CD14-positive monocyte (primary cell): ENCODE results near the gene KRT79. TPM values are rescaled to one million over a fixed set of nuclear protein-coding genes. Genes with fewer than 3 reads are reported as not detected.
A peak's percentile ranks its signal among the peaks of the same experiment; 100 is the strongest.

Experiments
- DNase-seq, 3 donors: peaks; one replicate each; pipeline ENCODE4 v3.0.0-alpha.2; 2011 to 2022
- H2AFZ ChIP-seq: 2 replicates; pipeline ENCODE4 v1.6.0; 2012; ENCODE audit warnings: mild to moderate bottlenecking, low read depth, low read length, inconsistent platforms; ENCODE audit not compliant: insufficient read depth, poor library complexity, severe bottlenecking
- H3K27ac ChIP-seq, 2 donors: 1 replicate in 1 of 2; 2 replicates in 1 of 2; pipeline ENCODE4 v1.5.1; 2012 to 2013; ENCODE audit warnings: low read length in 2 of 2, control low read depth in 1 of 2, inconsistent platforms in 1 of 2, low read depth in 1 of 2, mild to moderate bottlenecking in 1 of 2
- H3K27me3 ChIP-seq, 2 donors: one replicate each; pipeline versions ENCODE4 v1.6.0 to v1.6.1; 2011 to 2013; ENCODE audit warnings: low read length in 2 of 2; ENCODE audit not compliant: control insufficient read depth in 2 of 2, insufficient read depth in 2 of 2
- H3K36me3 ChIP-seq, 2 donors: replicated peaks in 1 of 2; 1 replicate in 1 of 2; 2 replicates in 1 of 2; pipeline versions ENCODE4 v1.5.1 to v1.6.1; 2012 to 2013; ENCODE audit warnings: low read length in 2 of 2, control low read depth in 1 of 2, inconsistent platforms in 1 of 2, mild to moderate bottlenecking in 1 of 2; ENCODE audit not compliant: insufficient read depth in 2 of 2, control insufficient read depth in 1 of 2
- H3K4me1 ChIP-seq, 2 donors: 1 replicate in 1 of 2; 2 replicates in 1 of 2; pipeline versions ENCODE4 v1.5.1 to v1.6.1; 2012 to 2013; ENCODE audit warnings: low read length in 2 of 2, control low read depth in 1 of 2, inconsistent platforms in 1 of 2, mild to moderate bottlenecking in 1 of 2, moderate library complexity in 1 of 2; ENCODE audit not compliant: insufficient read depth in 2 of 2, control insufficient read depth in 1 of 2
- H3K4me2 ChIP-seq: replicated peaks from 2 replicates; pipeline ENCODE3; 2012; ENCODE audit warnings: low read length, moderate library complexity, mild to moderate bottlenecking; ENCODE audit not compliant: poor library complexity, severe bottlenecking; ENCODE audit errors: extremely low read depth
- H3K4me3 ChIP-seq, 3 experiments: fragments of 200-600 bp in 1 of 3; sonication (generic) in 1 of 3; replicated peaks in 1 of 3; 1 replicate in 2 of 3; 2 replicates in 1 of 3; pipeline ENCODE4 v1.5.1; 2011 to 2013; ENCODE audit warnings: low read length in 3 of 3, mild to moderate bottlenecking in 3 of 3, control low read depth in 2 of 3, low read depth in 2 of 3, inconsistent platforms in 1 of 3, moderate library complexity in 1 of 3
- H3K79me2 ChIP-seq: 2 replicates; pipeline ENCODE4 v1.6.0; 2012; ENCODE audit warnings: mild to moderate bottlenecking, control low read depth, inconsistent platforms, low read length, moderate library complexity; ENCODE audit not compliant: insufficient read depth
- H3K9ac ChIP-seq: 2 replicates; pipeline ENCODE4 v1.6.0; 2017; ENCODE audit warnings: low read length, mild to moderate bottlenecking; ENCODE audit not compliant: insufficient read depth, poor library complexity, severe bottlenecking
- H3K9me3 ChIP-seq, 2 donors: replicated peaks in 1 of 2; 1 replicate in 1 of 2; 2 replicates in 1 of 2; pipeline versions ENCODE4 v1.5.1 to v1.6.1; 2012 to 2013; ENCODE audit warnings: low read length in 2 of 2, control low read depth in 1 of 2; ENCODE audit not compliant: control insufficient read depth in 1 of 2, insufficient read depth in 1 of 2
- H4K20me1 ChIP-seq: 2 replicates; pipeline ENCODE4 v1.6.0; 2012; ENCODE audit warnings: mild to moderate bottlenecking, low read length, control low read depth, moderate library complexity; ENCODE audit not compliant: insufficient read depth
- H3K27ac Mint-ChIP-seq, 7 donors: one replicate each; pipeline ENCODE4 v1.8.0; 2020; ENCODE audit warnings: mild to moderate bottlenecking in 7 of 7, mixed read lengths in 7 of 7, moderate library complexity in 6 of 7, inconsistent platforms in 2 of 7
- H3K27me3 Mint-ChIP-seq, 3 donors: one replicate each; pipeline ENCODE4 v1.8.0; 2021 to 2022; ENCODE audit warnings: low read depth in 3 of 3, mild to moderate bottlenecking in 3 of 3, mixed read lengths in 3 of 3, moderate library complexity in 3 of 3, inconsistent platforms in 1 of 3
- H3K36me3 Mint-ChIP-seq, 2 donors: one replicate each; pipeline ENCODE4 v1.8.0; 2020; ENCODE audit warnings: mixed read lengths in 2 of 2, inconsistent platforms in 1 of 2, mild to moderate bottlenecking in 1 of 2
- H3K4me1 Mint-ChIP-seq: one replicate; pipeline ENCODE4 v1.8.0; 2020; ENCODE audit warnings: mild to moderate bottlenecking, mixed read lengths
- H3K4me3 Mint-ChIP-seq, 2 donors: one replicate each; pipeline ENCODE4 v1.8.0; 2020; ENCODE audit warnings: mild to moderate bottlenecking in 2 of 2, mixed read lengths in 2 of 2, moderate library complexity in 1 of 2
- H3K9me3 Mint-ChIP-seq, 7 donors: one replicate each; pipeline ENCODE4 v1.8.0; 2020 to 2022; ENCODE audit warnings: mixed read lengths in 7 of 7, mild to moderate bottlenecking in 6 of 7, moderate library complexity in 6 of 7, inconsistent platforms in 2 of 7
- CTCF ChIP-seq: fragments of 200-600 bp; IDR thresholded peaks from one replicate; pipeline ENCODE4 v1.8.0; 2022; ENCODE audit warnings: antibody characterized with exemption, mild to moderate bottlenecking
- WGBS: methylation state at CpG from one replicate; pipeline ENCODE4 v1.1.5; 2013; ENCODE audit warnings: missing lambda C conversion rate; ENCODE audit not compliant: insufficient coverage; 5-methylcytosine and 5-hydroxymethylcytosine counted together
- intact Hi-C, 2 donors: fragments of 100-400 bp; cut with micrococcal nuclease; formaldehyde crosslinking; loops; one replicate each; pipeline versions ENCODE4 v1.15.0 to v1.15.1; 2023
- polyA plus RNA-seq, 3 donors: library from polyadenylated mRNA; depleted of rRNA in 1 of 3; unstranded in 2 of 3; stranded (reverse) in 1 of 3; fragments of 300-500 nt in 2 of 3; fragments of >200 nt in 1 of 3; fragmentation: Illumina TruSeq in 2 of 3; gene quantifications; 1 replicate in 2 of 3; 2 replicates in 1 of 3; pipeline ENCODE4 v1.2.3, GENCODE V29; 2012 to 2021

The KRT79 gene
- polyA plus RNA-seq, 3 donors, result not detected

GRCh38 chr12:52871291-52872039 lies 37.4 kb upstream of the KRT79 start:
- Histone ChIP-seq H3K27me3 (no peaks in the 10 kb centered on the region), H3K79me2 (no peaks in the 10 kb centered on the region), H2AFZ (no peak overlapping the region), H3K4me2 (no peak overlapping the region), H3K4me1 (peaks cover 37 to 56% of the 10 kb centered on the region in 2 donors), H3K36me3 (no peaks in the 10 kb centered on the region), H3K9ac (no peak overlapping the region), H3K27ac (peak overlapping the region; percentile 8 to 37), H3K4me3 (no peak overlapping the region), H3K9me3 (no peaks in the 10 kb centered on the region), H4K20me1 (no peaks in the 10 kb centered on the region)
- Mint-ChIP-seq H3K36me3 (peaks cover 0 to 2% of the 10 kb centered on the region in 2 donors), H3K4me1 (peaks cover 53% of the 10 kb centered on the region), H3K4me3 (peak overlapping the region in 1 of 2 donors; percentile 12), H3K27ac (peak overlapping the region in 5 of 7 donors; percentile 35 to 97 (median 65)), H3K27me3 (peaks cover 5 to 14% (median 7%) of the 10 kb centered on the region in 3 donors), H3K9me3 (no peaks in the 10 kb centered on the region)
- no peak for TF ChIP-seq CTCF
- intact Hi-C loops, result loop anchor here in 1 of 2 donors (10.0 kb wide), 1 partner anchor 717 kb away; no protein-coding TSS in a partner anchor
- WGBS, result 78% methylated on average over 5 of the region's 9 CpGs
- DNase-seq, result peak in 2 of 3 donors; percentile 53 to 68

GRCh38 chr12:52870361-52871290 lies 36.5 kb upstream of the KRT79 start:
- no peaks in the 10 kb centered on the region for H3K36me3 ChIP-seq
- peak overlapping the region; percentile 73 for H2AFZ ChIP-seq
- H3K79me2 ChIP-seq, result no peaks in the 10 kb centered on the region
- DNase-seq, result peak; percentile 55 to 78 (median 75)
- intact Hi-C loops, result loop anchor here in 1 of 2 donors (10.0 kb wide), 1 partner anchor 716 kb away; no protein-coding TSS in a partner anchor
- peak; percentile 96 for TF ChIP-seq CTCF
- H3K9me3 Mint-ChIP-seq, result no peaks in the 10 kb centered on the region
- H3K27me3 ChIP-seq, result no peaks in the 10 kb centered on the region
- WGBS, result 42% methylated on average over 8 of the region's 14 CpGs
- H3K9me3 ChIP-seq, result no peaks in the 10 kb centered on the region
- H3K27ac Mint-ChIP-seq, result peak overlapping the region in 5 of 7 donors; percentile 53 to 97 (median 72)
- H3K4me1 Mint-ChIP-seq, result peaks cover 53% of the 10 kb centered on the region
- peaks cover 0 to 2% of the 10 kb centered on the region in 2 donors for H3K36me3 Mint-ChIP-seq
- H4K20me1 ChIP-seq, result no peaks in the 10 kb centered on the region
- H3K4me1 ChIP-seq, result peaks cover 37 to 56% of the 10 kb centered on the region in 2 donors
- H3K9ac ChIP-seq, result peak overlapping the region; percentile 38
- peak overlapping the region; percentile 8 to 37 for H3K27ac ChIP-seq
- peak overlapping the region; percentile 72 to 85 for H3K4me3 Mint-ChIP-seq
- peak overlapping the region in 1 of 3 experiments; percentile 44 for H3K4me3 ChIP-seq
- H3K27me3 Mint-ChIP-seq, result peaks cover 5 to 14% (median 7%) of the 10 kb centered on the region in 3 donors
- H3K4me2 ChIP-seq, result peak overlapping the region; percentile 56
